Right lobe of liver (tissue), 4 donors: ENCODE data around the gene ASXL1.

Experiments
- POLR2A ChIP-seq: fragments of 450-650 bp; IDR thresholded peaks from one replicate; pipeline ENCODE4 v1.6.1; 2017; ENCODE audit warnings: antibody characterized with exemption, mild to moderate bottlenecking
- TF ChIP-seq, protein P1 (sequence below), 4 donors: fragments of 200-600 bp in 3 of 4; fragments of 450-650 bp in 1 of 4; IDR thresholded peaks; one replicate each; pipeline versions ENCODE4 v1.5.1 to v1.8.0; 2016 to 2022; ENCODE audit warnings: antibody characterized with exemption in 4 of 4, mild to moderate bottlenecking in 2 of 4
- donor health status: DM: no; HTN: no; CAD: no.
- donor health status: DM: no; HTN: no; CAD: no.
- donor health status: DM: no; HTN: yes; CAD: no.

- TF ChIP-seq POLR2A: no peak
- TF ChIP-seq, protein P1, sequence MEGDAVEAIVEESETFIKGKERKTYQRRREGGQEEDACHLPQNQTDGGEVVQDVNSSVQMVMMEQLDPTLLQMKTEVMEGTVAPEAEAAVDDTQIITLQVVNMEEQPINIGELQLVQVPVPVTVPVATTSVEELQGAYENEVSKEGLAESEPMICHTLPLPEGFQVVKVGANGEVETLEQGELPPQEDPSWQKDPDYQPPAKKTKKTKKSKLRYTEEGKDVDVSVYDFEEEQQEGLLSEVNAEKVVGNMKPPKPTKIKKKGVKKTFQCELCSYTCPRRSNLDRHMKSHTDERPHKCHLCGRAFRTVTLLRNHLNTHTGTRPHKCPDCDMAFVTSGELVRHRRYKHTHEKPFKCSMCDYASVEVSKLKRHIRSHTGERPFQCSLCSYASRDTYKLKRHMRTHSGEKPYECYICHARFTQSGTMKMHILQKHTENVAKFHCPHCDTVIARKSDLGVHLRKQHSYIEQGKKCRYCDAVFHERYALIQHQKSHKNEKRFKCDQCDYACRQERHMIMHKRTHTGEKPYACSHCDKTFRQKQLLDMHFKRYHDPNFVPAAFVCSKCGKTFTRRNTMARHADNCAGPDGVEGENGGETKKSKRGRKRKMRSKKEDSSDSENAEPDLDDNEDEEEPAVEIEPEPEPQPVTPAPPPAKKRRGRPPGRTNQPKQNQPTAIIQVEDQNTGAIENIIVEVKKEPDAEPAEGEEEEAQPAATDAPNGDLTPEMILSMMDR (IDR thresholded peaks at IDR 0.05): no peak
These were observed 95.5 kb downstream of the ASXL1 start for GRCh38 chr20:32453467-32454163.
